Effector memory CD4-positive, alpha-beta T cell (primary cell): ENCODE data around the gene ENO1.

ENCODE experiments used
- DNase-seq, 3 donors: peaks; one replicate each; pipeline ENCODE4 v3.0.0-alpha.2; 2020
- H3K27ac ChIP-seq: 2 replicates; pipeline ENCODE4 v1.7.0; 2013; ENCODE audit warnings: mild to moderate bottlenecking, low read length, moderate library complexity; ENCODE audit not compliant: insufficient read depth, poor library complexity, severe bottlenecking
- H3K27me3 ChIP-seq: replicated peaks from 2 replicates; pipeline ENCODE4 v1.7.0; 2013; ENCODE audit warnings: mild to moderate bottlenecking, low read length; ENCODE audit not compliant: insufficient read depth, control insufficient read depth, poor library complexity, severe bottlenecking
- H3K36me3 ChIP-seq: 2 replicates; pipeline ENCODE4 v1.7.0; 2013; ENCODE audit warnings: mild to moderate bottlenecking, low read length, moderate library complexity; ENCODE audit not compliant: control insufficient read depth, insufficient read depth
- H3K4me1 ChIP-seq: 2 replicates; pipeline ENCODE4 v1.7.0; 2013; ENCODE audit warnings: low read length, mild to moderate bottlenecking; ENCODE audit not compliant: control insufficient read depth, insufficient read depth, poor library complexity, severe bottlenecking
- H3K4me3 ChIP-seq: 2 replicates; pipeline ENCODE4 v1.7.0; 2013; ENCODE audit warnings: low read length, low read depth, mild to moderate bottlenecking; ENCODE audit not compliant: insufficient read depth, poor library complexity, severe bottlenecking
- H3K9me3 ChIP-seq: 2 replicates; pipeline ENCODE4 v1.7.0; 2013; ENCODE audit warnings: mild to moderate bottlenecking, low read length, moderate library complexity; ENCODE audit not compliant: control insufficient read depth

Gene ENO1

DNA sequence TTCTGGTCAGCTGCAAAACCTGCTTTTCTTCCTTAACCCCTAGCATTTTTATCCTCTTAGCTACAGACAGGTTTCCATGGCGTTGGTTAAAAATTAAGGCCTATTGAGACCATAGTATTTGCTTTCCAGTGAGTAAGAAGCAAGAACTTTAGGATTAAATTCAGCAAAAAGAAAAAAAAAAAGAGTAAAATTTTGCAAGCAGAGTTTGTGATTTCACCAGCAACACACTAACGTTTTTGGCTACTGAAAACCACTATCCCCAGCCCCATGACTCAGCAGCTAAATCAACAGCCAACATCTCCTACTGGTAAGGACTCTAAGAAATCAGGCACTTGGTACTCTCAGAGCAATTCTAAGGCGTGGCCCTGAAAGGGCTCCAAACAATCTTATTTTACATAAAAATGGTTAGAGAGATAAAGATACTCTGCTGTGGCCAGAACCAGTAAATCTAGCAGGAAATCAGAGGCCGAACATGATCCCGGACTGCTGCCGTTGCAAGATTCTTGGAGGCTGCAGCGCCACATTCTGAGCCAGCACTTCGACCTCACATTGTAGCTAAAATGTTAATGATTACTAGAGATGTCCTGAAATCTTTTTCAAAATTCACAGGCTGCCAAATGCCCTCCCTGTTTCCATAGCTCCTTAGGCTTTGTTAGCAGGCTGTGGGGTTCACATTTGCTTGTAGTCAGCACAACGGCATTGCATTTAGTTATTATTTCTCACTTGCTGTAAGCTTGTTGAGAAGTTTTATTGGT lies 1.6 kb upstream of the ENO1 start:
- no peak for DNase-seq
- H3K4me1 ChIP-seq = peaks cover 29% of the 10 kb centered on the region

DNA sequence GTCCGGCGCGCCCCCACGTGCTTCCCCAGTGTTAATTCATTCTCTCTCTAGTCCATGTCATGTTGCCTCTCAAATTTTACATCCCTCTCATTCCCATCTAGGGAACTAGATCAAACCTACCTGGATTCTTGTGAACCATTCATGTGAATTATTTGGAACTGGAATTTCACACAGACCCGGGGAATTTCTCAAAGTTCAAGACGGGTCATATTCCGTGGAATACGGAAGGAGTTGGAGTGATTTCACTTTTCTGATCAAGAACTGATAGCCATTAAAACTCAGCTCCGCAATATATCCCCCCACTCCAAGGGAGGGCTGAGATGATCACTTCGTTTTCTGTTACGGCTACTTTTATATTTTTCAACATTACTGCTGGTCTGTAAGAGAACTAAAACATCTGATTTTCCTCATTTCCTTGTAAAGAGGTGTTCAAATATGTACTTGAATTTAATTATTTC lies 1.0 kb upstream of the ENO1 start:
- Histone ChIP-seq H3K27ac (peak overlapping the region; percentile 97), H3K9me3 (no peaks in the 10 kb centered on the region), H3K27me3 (no peaks in the 10 kb centered on the region), H3K36me3 (peaks cover 6% of the 10 kb centered on the region), H3K4me3 (peak overlapping the region; percentile 77), H3K4me1 (peaks cover 35% of the 10 kb centered on the region)
- DNase-seq = no peak

More for the DNA sequence above, 1.6 kb upstream of the ENO1 start:
- Histone ChIP-seq H3K36me3 (no peaks in the 10 kb centered on the region), H3K9me3 (no peaks in the 10 kb centered on the region), H3K4me3 (no peak overlapping the region), H3K27me3 (no peaks in the 10 kb centered on the region), H3K27ac (peak overlapping the region; percentile 97)

DNA sequence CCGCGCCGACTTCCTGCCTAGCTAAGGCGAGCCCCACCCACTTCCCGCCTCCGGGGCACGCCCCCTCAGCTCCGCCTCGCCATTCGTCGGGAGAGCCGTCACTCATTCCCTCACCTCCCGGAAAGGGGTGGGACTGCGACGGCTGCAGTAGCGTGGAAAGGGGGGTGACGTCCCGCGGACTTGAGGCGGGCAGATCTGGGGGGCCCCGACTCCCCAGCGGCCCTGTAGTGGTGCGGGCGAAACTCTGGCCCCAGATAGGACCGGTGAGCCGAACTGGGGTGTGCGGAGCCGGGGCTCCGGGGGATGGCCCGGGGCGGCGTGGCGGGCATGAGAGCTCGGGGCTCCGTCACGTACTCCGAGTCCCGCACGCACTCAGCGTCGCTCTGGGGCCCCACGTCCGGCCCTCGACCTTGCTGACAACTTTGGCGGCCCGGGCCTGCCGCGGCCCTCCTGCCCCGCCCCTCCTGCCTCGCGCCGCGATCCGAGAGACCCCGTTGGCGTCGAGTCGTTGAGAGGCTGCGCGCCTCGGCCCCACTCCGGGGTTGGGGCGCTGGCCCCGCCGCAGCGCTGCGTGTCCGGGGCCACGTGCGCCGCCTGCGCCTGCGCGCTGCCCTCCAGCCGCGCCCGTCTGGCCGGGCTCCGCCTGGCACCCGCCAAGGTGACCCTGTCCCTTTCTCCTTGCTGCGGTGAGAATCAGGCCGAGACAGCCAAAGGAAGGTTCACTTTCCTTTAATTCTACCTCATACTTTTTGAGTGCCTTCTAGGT lies 395 bp upstream of the ENO1 start:
- peak overlapping the region; percentile 77 for H3K4me3 ChIP-seq
- H3K27me3 ChIP-seq = no peaks in the 10 kb centered on the region
- DNase-seq = peak; percentile 97 to 98 (median 97)
- peaks cover 10% of the 10 kb centered on the region for H3K36me3 ChIP-seq
- no peaks in the 10 kb centered on the region for H3K9me3 ChIP-seq
- peaks cover 40% of the 10 kb centered on the region for H3K4me1 ChIP-seq
- peak overlapping the region; percentile 97 for H3K27ac ChIP-seq

DNA sequence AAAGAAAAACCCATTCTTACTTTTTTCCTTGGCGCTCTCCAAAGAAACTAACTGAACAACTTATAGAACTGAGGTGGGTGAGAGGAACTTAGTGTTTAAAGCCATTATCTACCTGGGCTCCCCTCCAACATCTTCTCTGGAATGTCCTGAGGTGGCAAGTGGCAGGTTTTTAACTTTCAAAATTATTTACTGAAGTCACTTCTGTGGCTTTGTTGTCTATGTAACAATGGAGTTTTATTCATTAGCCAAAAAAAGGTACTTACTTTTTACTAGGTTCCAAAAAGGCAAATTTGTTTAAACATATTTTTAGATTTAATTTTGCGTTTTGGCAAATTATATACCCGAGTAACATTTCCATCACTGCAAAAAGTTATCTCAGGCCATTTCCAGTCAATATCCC lies 2.4 kb downstream of the ENO1 start:
- H3K36me3 ChIP-seq = peaks cover 36% of the 10 kb centered on the region
- H3K9me3 ChIP-seq = no peaks in the 10 kb centered on the region
- DNase-seq = no peak
- peak overlapping the region; percentile 97 for H3K27ac ChIP-seq
- H3K4me1 ChIP-seq = peaks cover 45% of the 10 kb centered on the region
- no peaks in the 10 kb centered on the region for H3K27me3 ChIP-seq
- peak overlapping the region; percentile 77 for H3K4me3 ChIP-seq

DNA sequence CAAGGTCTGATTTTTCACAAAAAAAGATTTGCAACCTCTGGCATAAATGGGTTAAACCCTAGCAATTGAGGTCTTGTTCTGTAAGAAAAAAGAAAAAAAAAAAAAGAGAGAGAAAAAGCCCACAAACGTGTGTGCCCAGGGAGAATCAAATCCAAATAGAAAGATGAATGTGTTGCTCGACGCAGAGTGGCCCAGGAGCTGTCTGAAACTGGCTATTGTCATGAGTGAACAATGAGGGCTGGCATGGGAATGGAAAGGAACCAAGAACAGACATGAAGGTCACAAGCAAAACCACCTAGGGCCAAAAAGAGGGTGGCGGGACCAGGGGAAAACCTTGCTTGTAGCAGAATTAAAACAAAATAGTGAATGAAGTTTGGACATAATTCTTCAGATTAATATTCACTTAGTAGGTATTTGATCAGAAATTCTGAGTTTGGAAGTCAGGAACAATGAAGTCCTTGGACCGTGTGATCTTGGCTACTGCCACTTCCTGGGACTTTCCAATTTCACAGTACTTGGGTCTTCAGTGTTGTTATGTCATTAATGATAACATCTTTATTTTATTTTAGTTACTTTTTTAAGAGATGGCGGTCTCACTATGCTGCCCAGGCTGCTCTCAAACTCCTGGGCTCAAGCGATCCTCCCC lies 3.1 kb downstream of the ENO1 start:
- Histone ChIP-seq H3K27me3 (no peaks in the 10 kb centered on the region), H3K4me1 (peaks cover 45% of the 10 kb centered on the region), H3K4me3 (no peak overlapping the region), H3K27ac (peak overlapping the region; percentile 97), H3K36me3 (peaks cover 44% of the 10 kb centered on the region), H3K9me3 (no peaks in the 10 kb centered on the region)
- DNase-seq = no peak

DNA sequence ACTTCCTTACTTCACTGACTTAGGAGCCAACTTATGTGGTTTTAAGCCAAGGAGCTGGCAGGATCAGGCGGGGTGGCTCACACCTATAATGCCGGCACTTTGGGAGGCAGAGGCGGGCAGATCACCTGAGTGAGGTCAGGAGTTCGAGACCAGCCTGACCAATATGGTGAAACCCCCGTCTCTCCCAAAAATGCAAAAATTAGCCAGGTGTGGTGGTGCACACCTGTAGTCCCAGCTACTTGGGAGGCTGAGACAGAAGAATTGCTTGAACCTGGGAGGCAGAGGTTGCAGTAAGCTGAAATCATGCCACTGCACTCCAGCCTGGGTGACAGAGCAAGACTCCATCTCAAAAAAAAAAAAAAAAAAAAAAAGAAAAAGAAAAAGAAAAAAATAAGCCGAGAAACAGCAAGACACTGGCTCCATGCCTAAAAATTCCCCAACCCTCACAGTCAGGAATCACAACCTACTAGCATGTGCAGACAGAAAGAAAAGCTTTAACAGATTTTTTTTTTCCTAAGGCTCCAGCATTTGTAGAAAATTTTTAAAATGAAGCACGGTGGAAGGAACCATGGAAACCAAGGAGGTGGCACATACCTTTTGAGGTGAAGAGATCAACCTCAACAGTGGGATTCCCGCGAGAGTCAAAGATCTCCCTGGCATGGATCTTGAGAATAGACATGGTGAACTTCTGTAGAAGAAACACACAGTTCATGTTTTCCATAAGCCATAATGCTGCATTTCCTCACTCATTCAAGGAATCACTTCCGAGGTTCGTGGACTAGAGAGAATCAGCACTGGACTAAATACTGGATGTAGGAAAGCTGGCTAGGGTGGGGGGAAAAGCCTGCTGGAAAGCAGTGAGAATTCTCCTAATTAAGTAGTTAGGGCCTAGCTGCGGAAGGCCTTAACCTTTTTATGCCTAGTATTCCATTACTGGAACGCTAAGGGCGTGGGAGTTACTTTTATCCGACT lies 4.0 kb downstream of the ENO1 start:
- DNase-seq = no peak
- peaks cover 41% of the 10 kb centered on the region for H3K4me1 ChIP-seq
- no peaks in the 10 kb centered on the region for H3K27me3 ChIP-seq
- no peak overlapping the region for H3K4me3 ChIP-seq
- peaks cover 52% of the 10 kb centered on the region for H3K36me3 ChIP-seq
- no peaks in the 10 kb centered on the region for H3K9me3 ChIP-seq
- peak overlapping the region; percentile 97 for H3K27ac ChIP-seq

DNA sequence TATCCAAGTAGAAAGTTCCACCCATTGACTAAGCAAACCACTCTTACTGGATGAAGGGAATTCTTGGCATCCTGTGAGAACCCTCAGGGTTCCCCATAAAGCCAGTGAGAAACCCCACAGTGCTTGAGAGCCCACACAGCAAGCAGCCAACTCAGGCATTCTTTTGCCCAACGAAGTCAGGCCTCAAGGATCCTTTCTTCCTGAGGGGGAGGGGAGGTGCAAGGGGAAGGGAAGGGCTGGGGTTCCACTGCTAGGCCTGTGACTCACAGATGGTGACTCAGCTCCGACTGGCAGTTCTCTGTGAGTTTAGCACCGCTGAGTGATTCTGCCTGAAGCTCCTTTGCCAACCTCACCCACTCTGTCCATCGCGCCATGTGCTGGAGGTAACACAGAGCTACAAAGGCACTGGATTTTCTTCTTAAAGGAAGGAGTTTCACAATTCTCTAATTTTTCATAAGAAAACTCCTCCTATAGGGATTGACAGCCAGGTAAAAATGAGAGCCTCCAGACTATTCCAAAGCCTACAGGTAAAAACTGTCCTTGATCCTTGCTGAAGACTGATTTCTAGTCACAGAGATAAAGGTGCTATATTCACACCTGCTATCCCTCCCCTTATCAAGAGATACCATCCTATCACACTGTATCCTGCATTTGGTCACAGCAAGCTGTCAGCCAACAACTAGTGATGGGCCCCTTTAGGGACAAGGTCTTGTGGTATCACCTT lies 4.8 kb downstream of the ENO1 start:
- H3K9me3 ChIP-seq = no peaks in the 10 kb centered on the region
- H3K36me3 ChIP-seq = peaks cover 60% of the 10 kb centered on the region
- peak; percentile 45 to 66 (median 52) for DNase-seq
- no peaks in the 10 kb centered on the region for H3K27me3 ChIP-seq
- peaks cover 34% of the 10 kb centered on the region for H3K4me1 ChIP-seq
- peak overlapping the region; percentile 44 for H3K27ac ChIP-seq
- H3K4me3 ChIP-seq = no peak overlapping the region

DNA sequence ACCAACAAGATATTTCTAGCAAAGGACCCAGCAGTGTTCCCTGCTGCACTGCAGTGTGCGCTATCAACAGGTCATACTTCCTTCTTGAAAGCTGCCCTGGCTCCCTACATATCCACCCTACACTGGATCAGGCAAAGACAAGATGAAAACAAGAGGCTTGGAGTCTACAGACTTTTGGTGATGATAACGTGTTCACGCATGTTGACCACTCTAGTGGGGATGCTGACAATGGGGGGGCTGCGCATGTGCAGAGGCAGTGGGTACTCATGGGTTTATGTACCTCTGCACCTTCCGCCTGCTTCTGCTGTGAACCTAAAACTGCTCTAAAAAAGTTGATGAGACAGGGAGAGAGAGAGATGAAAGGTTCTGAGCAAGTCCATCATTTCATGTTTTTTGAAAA lies 5.5 kb downstream of the ENO1 start:
- Histone ChIP-seq H3K36me3 (peaks cover 65% of the 10 kb centered on the region), H3K9me3 (no peaks in the 10 kb centered on the region), H3K27ac (peak overlapping the region; percentile 44), H3K4me1 (peaks cover 30% of the 10 kb centered on the region), H3K27me3 (no peaks in the 10 kb centered on the region), H3K4me3 (no peak overlapping the region)
- no peak for DNase-seq

DNA sequence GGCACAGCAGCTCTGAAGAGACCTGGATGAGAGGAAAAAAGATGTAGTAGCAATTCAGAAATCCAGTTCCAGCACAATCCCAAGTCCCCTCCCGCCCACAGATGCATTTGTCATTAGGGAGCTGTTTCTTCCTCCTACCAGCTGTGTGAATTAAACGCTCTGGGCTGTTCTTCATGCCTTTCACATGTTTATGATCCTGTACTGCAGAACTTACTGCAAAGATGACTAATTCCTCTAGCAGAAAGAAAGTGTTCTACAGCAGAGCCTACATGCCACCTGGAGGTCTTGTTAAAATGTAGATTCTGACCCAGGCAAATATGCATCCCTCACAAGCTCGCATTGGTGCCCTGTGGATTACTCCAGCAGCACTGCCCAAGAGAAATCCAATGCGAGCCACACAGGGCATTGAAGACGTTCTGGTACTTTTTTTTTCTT lies 6.5 kb downstream of the ENO1 start:
- peaks cover 74% of the 10 kb centered on the region for H3K36me3 ChIP-seq
- no peak overlapping the region for H3K27ac ChIP-seq
- H3K4me3 ChIP-seq = no peak overlapping the region
- no peaks in the 10 kb centered on the region for H3K9me3 ChIP-seq
- no peak for DNase-seq
- no peaks in the 10 kb centered on the region for H3K27me3 ChIP-seq
- H3K4me1 ChIP-seq = peaks cover 28% of the 10 kb centered on the region
